ENCODE measurements around the gene SMARCAL1.

SMARCAL1 gene

DNA sequence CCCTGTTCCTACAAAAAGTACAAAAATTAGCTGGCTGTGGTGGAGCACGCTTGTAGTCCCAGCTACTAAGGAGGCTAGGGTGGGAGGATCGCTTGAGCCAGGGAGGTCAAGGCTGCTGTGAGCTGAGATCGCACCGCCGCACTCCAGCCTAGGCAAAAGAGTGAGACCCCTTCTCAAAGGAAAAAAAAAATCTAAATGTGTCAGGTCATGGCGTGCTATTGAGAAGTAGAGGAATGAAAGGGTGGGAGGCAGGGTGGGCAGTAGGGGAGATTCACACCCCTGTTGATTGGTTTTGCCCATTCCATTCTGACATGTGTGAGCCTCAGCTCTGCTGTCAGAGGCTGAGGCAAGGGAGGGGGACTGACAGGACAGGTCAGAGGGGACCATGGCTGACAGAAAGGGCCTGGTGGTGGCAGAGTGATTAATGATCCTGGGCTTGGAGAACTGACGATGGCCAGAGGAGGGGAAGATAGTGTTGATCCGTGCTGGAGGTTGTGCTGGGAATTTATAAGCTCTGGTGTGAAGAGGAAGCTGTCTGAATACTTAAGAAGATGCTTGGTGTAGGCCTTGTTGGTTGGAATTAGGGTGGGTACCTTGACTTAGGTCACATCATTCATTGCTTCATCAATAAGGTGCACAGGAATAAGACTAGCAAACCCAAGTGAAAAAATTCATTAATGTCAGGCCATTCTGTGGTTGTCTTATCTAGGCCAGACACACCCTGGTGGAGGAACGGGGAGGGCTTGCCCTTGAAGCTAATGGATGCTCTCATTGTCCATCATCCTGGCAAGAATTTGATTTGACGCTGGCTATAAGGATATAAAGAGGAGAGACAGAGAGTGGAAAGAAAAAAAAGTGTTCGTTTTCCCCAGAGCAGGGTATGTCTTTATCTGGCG is 19.1 kb upstream of the SMARCAL1 start:
- peak; percentile 23 for DNase-seq (ENCODE audit: low read depth)

DNA sequence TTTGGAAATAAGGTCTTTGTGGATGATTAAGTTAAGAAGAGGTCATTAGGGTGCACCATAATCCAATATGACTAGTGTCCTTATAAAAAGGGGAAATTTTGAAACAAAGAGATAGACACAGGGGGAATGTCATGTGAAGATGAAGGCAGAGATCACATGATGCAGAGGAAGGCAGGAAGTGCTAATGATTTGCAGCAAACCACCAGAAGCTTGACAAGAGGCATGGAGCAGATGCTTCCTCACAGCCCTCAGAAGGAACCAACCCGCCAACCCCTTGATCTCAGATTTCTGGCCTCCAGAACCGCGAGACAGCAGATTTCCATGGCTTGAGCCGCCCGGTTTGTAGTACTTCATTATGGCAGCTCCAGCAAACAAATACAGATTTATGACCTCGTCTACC is 17.4 kb upstream of the SMARCAL1 start:
- no peak for DNase-seq (ENCODE audit: low read depth)

DNA sequence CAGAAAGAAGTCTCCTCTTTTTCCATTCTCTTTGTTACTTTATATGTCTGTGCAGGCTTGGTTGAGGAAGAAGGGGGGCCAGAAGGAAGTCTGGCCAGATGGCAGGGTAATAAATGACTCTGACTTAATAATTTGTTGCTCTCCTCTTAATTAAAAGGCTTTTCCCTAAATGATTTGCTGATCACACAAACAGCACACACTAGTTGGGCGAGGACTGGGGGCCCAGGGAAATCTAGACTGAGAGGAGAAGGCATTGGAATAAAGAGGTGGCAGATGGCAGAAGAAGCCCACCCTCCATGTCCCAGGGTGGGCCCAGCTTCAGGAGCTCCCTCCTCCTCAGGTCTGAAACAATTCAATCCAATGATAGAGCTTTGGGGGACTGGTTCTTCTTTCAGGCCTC is 12.7 kb upstream of the SMARCAL1 start:
- DNase-seq (ENCODE audit: low read depth) = no peak

DNA sequence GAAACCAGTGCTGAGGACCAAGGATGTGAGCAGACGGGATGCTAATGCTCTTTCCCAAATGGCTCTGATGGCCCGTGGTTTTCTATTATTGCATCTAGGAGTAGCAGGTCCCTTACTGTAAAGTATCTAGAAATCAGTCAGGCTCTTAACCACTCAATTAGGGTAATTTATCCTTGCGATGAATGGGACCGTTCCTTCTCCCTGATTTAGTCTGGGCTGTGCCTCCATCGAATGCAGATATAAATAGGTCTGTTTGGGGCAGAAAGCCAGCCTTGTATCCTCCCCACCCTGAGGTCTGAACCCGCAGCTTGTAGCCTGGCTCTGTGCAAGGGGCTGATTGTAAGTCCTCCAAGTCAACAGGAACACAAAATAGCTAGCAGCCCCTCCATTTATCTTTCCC is 9.5 kb upstream of the SMARCAL1 start:
- DNase-seq (ENCODE audit: low read depth) = no peak

DNA sequence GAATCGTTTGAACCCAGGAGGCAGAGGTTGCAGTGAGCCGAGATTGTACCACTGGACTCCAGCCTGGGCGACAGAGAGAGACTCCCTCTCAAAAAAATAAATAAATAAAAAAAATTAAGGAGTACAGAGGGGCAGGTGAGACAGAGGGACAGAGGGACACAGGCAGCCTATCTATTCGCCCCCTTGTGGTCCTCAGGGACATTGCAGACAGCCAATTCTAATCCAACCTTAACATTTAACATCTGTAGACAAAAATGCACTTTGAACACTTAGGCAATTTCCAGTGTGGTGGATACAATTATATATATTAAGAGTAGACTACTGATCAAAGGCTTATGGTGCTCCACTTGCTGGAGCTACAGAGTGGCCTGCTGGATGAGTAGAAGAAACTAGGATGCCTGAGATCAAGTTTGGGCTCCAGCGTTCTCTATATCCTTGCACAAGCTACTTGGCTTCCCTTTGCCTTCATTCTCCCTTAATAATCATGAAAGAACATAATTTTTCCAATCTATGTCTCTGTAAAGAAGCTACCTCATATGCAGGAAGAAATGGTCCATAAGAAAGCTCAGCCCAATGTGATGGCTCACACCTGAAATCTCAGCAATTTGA is 8.2 kb upstream of the SMARCAL1 start:
- peak; percentile 16 for DNase-seq (ENCODE audit: low read depth)

DNA sequence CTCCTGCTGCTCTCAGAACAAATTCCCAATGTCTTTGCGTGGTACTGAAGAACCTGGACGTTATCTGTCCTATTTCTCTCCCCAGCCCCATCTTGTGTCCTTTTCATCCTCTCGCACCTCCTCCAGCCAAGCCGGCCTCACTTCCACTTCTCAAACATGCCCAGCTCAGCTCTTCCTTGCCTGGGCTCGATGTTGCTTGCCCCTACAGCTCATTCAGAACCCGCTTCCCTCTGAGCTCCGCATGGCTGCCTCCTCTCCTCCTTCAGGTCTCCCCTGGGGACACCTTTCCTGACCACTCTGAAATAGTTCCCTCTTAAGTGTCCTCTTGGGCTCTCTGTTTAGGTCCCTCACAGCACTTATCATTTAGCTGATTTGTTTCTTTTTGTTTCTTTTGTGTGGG is 6.7 kb upstream of the SMARCAL1 start:
- DNase-seq (ENCODE audit: low read depth) = no peak

DNA sequence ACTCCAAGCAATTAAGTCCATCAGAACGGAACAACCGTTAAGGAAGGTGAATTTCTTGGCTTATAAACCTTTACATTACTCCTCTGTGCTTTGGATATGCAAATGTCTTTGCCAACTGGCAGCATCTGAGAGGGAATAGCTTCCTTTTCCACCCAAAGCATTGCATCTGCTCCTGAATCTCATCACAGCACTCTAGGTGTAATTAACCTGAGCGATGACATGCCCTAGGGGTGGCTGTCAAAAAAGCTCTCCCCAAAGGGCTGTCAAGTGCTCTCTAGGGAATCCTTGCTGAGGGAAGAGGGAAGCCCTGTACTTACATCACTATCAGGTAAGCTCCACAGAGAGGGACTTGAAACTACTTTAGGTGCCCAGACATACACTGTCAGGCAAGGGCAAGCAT is 5.5 kb upstream of the SMARCAL1 start:
- no peak for DNase-seq (ENCODE audit: low read depth)

DNA sequence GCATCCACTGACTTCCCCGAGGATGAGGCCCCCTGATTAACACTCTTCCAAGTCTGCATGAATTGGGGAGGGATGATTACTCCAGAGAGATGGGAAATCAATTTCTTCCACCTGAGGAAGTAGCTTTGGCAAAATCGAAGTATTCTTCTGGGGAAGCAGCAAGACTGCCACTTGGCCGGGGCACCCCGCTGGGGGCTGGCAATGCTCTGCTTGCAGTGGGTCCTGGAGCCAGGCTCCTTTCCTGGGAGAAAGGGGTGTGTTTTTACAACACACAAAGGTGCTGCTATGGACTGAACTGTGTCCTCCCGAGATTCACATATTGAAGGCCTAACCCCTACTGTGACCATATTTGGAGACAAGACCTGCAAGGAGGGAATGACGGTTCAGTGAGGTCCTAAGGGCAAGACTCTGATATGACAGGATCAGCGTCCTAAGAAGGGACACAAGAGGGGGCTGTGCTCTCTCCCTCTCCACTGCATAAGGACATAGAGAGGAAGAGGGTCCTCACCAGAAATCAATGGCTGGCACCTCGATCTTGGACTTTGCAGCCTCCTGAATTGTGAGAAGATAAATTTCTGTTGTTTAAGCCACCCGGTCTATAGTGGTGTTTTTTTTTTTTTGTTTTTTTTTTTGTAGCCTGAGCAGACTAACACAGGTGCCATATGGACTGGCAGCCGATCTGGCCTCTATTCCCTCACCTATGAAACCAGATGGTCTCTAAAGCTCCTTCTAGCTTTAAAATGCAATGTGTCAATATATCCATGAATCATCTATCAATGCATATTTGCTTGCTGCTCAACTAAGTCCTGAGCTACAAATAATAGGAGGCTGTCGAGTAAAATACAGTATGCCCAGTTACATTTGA is 3.6 kb upstream of the SMARCAL1 start:
- no peak for DNase-seq (ENCODE audit: low read depth)

DNA sequence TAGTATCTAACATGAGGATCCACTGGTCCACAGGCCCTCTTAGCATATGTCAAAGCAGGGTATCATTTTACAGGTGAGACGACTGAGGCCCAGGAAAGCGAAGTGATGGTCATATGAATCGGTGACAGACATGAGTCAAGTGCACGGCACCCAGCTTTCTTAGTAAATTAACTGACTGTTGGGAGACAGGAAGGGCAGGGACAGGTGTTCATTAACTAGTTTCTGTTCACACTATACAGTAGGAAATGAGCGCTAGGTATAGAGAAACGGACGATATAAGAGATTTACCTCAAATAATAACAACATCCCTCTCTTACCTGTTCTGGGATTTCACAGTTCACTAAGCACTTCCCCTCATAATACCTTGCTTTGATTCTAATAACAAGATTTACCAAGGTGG is 1.7 kb upstream of the SMARCAL1 start:
- DNase-seq (ENCODE audit: low read depth) = no peak

DNA sequence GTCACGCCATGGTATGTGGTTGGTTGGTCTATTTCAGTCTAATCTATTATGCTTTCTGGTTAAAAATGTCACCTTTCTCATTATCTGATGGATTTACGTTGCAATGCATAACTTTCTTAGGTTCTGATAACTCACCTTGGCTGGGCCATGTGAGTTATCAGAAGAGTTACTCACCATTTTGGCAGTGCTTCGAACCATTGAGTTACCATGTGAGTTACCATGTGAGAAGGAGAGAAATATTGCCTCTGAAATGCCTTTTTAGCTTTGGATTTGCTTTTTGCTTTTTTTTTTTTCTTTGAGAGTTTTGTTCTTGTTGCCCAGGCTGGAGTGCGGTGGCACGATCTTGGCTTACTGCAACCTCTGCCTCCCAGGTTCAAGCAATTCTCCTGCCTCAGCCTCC is 1.6 kb downstream of the SMARCAL1 start:
- no peak for DNase-seq (ENCODE audit: low read depth)

DNA sequence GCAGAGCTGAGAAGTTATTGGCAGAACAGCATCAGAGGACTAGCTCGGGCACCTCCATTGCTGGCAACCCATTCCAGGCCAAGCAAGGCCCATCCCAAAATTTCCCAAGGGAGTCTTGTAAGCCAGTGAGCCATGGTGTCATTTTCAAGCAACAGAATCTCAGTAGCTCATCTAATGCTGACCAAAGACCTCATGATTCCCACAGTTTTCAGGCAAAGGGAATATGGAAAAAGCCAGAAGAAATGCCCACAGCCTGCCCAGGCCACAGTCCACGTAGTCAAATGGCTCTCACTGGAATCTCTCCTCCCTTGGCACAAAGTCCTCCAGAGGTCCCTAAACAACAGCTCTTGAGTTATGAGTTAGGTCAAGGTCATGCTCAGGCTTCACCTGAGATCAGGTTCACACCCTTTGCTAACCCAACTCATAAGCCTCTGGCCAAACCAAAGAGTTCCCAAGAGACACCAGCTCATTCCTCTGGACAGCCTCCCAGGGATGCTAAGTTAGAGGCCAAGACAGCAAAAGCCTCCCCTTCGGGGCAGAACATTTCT is 2.6 kb downstream of the SMARCAL1 start:
- no peak for DNase-seq (ENCODE audit: low read depth)

DNA sequence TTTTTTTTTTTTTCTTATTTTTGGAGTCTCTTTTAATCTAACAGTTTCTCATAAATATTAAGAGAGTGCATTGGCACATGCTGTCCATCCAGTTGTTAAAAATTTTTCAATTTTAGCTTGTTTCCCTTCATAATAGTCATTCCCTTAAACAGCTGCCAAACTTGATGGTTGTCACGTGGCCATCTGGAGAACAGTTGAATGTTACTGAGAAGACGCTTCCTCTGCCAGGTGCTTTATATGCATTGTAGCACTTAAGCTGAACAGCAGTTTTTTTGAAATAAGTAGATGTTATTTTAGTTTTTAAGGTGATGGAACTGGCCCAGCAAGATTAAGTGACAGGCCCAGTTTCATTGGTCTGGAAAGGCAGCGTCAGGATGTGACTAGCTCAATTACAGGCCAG is 3.3 kb downstream of the SMARCAL1 start:
- DNase-seq (ENCODE audit: low read depth) = no peak

DNA sequence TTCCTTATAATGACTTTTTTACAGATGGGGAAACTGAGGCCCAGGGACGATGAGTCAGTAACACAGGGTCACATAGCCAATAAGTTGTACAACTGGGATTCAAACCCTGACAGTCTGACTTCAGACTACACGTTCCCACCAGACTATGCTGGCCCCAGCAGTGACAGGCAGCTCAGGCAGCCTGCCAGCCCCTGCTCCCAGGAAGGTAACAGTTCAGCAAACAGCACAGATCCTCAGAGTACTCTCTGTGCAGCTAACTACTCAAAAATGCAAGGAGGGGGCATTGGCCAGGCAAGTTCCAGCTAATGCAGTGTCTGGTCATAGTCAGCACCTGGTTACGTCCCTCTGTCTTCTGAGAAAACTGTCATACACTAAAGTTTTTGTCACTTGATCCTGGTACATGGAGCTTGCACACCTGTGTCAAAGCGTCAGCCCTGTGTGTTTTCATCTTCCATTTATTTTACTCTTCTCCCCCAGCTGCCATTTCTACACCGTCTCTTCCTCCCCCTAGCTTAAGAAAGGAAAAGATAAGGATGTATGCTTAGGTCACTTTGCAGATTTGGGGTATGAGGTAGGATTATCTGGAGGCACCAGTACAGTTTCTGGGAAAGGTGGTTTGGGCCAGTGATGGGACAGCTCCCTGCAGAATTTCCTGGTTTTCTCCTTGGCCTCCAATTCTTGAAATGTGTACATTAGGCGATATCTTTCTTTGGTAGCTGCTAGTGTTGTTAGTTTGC is 4.5 kb downstream of the SMARCAL1 start:
- DNase-seq (ENCODE audit: low read depth) = no peak

DNA sequence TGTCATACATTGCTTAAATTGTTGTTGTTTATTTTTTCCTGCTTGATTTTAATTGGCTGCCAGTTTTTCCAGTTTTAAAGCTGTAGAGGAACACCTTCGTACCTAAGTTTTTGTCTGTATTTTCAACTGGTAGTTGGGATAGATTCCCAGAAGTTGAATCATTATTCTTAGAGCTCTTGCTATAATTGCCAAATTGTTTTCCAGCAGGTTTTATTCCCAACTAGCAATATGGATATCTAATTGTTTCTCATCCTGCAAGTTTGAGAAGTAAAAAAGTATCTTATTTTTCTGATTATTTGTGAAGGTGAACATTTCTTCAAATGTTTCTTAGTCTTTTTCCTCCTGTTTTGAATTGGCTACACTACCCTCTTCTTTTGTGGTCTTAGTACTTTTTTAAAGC is 6.7 kb downstream of the SMARCAL1 start:
- no peak for DNase-seq (ENCODE audit: low read depth)

DNA sequence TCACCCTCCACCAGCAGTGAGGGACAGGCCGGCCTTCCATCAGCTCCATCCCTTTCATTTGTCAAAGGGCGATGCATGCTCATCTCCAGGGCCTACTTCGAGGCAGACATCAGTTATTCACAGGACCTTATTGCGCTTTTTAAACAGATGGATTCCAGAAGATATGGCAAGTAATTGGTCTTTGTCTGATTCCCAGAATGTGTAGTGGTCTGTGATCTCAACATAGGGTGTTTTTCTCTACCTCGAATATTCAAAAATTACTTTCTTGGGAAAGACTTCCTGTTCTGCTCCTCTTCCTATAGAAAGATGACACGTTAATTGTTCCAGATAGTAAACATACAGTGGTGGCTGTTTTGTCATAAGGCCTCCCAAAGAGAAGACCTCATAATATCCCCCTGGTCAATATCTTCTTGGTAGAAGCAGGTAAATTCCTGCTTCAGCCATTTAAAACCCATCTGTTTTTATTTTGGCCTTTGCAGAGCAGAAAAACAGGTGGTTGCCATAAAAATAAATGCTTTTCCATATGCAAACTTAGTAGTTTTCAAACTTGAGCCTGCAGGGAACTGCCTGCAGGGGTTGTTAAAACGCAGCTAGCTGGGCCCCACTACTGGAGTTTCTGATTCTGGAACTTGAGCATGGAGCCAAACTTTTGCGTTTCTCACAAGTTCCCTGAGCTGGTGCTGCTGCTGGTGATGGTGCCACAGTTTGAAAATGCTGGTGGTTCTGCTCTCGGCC is 8.2 kb downstream of the SMARCAL1 start:
- DNase-seq (ENCODE audit: low read depth) = no peak

DNA sequence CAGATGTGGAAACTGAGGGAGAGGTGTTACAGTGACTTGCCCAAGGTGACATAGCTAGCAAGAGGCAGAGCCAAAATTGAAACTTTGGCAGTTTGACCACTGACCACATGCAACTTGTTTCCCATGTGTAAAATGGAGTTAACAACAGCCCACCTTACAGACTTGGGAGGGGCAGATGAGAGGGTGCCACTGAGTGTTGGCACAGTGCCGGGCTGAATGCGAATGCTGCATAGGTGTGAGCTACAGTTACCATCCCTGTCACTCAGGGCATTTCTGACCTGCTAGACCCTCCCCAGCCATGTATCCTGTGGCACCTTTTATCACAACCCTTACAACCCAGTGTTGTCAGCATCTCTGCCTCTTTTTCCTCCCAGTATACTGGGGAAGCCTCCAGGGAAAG is 10.8 kb downstream of the SMARCAL1 start:
- no peak for DNase-seq (ENCODE audit: low read depth)

DNA sequence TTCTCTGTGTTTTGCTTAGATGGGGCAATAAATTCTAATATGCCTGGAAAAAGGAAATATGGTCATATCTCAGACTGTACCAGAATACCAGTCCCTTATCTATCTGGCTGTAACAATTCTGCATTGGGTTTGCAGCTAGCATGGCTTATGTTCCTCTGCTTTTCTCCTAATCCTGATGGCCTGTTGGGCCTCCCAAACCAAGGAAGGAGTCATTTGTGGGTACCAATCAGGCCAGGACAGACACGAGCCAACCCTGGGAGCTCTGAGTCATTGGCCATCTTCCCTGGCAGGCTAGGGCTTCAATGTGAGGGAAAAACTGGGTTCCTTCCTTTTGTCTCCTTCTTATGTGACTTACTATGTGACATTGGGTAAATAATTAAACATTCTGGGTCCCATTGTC is 12.0 kb downstream of the SMARCAL1 start:
- DNase-seq (ENCODE audit: low read depth) = no peak

DNA sequence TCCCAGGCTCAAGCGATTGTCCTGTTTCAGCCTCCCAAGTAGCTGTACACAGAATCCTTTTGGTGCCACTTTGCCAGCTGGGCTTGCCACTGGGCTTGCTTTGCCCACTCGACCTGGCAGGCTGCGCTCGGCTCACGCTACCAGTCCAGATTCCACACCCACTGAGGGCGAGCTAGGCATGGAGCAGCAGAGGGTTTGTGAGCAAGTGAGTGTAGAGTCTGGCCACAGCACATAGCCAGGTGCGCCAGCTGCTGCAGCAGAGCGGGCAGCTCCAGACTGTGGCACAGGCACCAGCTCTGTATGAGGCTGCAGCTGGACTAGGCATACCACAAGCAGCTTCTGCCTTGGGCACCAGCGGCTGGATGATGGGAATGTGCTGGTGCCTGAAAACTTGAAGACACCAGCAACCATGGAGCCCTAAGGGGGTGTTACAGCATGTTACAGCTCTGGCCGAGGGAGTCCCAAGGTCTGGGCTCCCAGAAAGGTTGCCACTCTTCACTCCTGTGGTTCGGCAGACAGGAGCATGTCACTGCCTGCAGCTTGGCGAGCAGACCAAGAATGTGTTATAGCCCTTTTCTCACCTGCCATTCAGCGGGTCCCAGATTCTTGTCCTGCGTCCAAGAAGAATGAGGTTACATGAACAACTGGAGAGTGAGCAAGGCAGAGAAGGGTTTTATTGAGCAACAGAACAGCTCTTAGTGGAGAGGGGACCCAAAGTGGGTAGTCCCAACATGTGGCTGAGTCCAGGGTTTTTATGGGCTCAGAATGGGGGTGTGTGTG is 12.9 kb downstream of the SMARCAL1 start:
- no peak for DNase-seq (ENCODE audit: low read depth)

DNA sequence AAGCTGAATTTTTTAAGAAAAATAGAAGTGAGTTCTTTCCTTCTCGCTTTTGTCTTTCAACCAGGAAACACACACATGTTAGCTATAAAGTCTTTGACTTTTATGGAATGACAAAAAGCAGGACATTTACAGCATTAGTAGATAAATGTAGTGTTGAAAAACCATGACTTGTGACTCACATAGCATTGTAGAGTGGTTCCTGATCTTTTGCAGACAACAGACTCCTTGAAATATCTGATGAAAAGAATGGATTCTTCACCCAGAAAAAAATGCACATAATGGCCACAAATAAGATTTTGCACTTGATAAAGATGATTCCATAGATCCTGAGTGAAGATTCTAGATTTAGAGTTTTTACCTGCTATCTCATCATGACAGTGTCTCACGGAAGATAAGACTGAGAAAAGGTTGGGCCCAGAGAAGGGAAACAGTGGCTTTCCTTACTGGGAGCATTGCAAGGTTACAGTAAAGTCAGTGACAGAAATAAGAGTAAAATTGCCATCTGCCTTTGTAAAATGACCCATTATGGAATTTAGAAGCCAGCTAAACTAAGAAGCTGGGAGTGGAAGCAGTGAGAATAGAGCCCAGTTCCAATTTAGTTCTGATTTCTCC is 14.0 kb downstream of the SMARCAL1 start:
- DNase-seq (ENCODE audit: low read depth) = peak; percentile 54

DNA sequence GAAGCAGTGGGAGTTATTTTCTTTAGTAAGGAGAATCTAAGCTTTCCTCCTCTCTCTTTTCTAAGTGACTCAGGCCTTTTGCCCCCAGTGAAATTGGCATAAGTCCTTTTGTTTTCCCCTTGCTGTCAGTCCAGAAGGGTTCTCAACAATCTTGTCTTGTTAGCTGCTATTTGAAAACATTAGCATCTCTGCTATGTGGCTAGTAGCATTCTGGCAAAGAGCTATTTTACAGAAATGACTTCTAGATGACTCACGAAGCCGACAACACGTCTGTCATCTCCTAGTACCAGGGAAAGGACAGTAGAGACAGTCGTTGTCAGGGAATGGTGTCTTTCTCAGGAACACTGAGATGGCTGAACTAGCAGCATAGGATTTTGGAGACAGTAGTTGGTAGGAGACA is 14.7 kb downstream of the SMARCAL1 start:
- peak; percentile 36 for DNase-seq (ENCODE audit: low read depth)
